NCI-H774 (cell line): Measurements from ENCODE around the gene UBAP2L.
"Not testable (repeated sequence)": the region's sequence is repeated elsewhere in the genome, so short reads cannot be mapped to it uniquely, and the experiment has no call there.

Source experiments
- DNase-seq: peaks from one replicate; lab custom pipeline; 2025; lab: John Stamatoyannopoulos, UW

Gene UBAP2L

GRCh38 chr1:154307670-154308270 is 87.0 kb downstream of the UBAP2L start:
- DNase-seq = not testable (repeated sequence)

GRCh38 chr1:154309136-154309535 is 88.4 kb downstream of the UBAP2L start:
- DNase-seq = not testable (repeated sequence)

GRCh38 chr1:154312229-154313065 is 91.7 kb downstream of the UBAP2L start:
- DNase-seq = not testable (repeated sequence)

- DNase-seq = no peak
Measured at GRCh38 chr1:154313066-154313356, 92.3 kb downstream of the UBAP2L start.

GRCh38 chr1:154314226-154314625 is 93.5 kb downstream of the UBAP2L start:
- not testable (repeated sequence) for DNase-seq

GRCh38 chr1:154316704-154317103 is 95.9 kb downstream of the UBAP2L start:
- no peak for DNase-seq

- DNase-seq = no peak
Measured at GRCh38 chr1:154318386-154318785, 97.6 kb downstream of the UBAP2L start.
